ENCODE measurements around the gene TSC1.
A peak's percentile ranks its signal among the peaks of the same experiment; 100 is the strongest.
"Not testable (repeated sequence)": the region's sequence is repeated elsewhere in the genome, so short reads cannot be mapped to it uniquely, and the experiment has no call there.

TSC1 gene
- total RNA-seq = 26.8 to 107 (median 72.9) reads per million in 17 experiments

DNA sequence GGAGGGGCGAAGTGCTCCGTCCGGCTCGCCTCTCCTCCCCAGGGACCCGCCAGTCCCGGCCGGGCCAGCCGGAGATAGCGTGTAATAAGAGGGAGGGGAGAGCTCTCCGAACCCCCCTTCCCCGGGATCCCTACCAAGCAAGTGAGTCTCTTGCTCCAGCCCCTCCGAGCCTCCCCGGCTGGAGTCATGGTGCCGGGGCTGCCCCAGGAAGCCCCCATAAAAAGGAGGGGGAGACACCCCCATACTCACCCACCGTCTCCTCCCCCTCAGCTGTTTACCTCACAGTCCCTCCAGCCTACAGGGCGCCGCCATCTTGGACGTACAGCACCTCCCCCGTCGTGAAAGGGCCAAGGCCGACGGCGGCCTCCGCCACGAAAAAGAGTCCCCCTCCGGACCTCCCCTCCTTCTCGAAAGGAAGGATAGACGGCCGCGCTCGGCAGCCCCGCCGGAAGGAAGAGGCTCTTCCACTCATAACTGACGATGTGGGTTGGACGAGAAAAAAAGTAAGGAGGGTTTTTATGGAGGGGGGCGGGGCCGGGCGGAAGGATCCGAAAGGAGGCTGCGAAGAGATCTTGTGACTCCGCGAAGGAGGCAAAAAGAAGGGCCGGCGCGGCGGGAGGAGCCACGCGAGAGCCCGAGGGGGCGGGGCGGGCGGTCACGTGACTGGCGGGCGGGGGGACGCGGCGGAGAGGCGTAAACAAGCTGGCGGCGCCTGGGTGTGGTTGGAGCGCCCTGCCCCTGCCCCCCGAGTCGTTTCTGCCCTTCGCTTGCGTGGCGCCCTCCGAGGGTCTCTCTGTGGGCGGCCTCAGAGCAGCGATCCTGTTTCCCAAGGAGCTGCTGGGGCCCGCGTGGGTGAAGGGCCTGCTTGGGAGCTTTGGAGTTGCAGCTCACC lies at the start of gene TSC1:
TSS of gene TSC1 (minus strand) at position 323 of the 892 bp plus-strand sequence. CDS start 15,744 bp downstream, outside the sequence.
- DNase-seq = peak; percentile 96 to 99 (median 98)

DNA sequence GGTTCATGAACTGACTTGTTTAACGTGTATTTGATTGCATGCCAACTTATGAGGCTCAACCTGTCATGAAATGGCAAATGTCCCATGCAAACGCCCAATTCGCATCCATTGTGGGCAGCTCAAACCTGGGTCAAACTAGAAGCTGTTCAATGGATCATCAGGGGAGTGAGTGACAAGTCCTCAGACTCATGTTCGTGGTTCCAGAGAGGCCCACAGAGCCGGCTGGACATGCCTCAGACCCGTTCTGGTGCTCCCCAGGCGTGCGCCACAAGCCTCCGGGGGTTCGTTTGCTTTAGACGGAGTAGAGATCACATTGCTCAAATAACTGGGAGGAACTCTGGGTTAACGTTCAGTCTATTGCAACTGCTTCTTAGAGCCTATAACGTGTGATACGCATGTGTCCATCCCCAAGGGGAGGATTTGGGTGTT lies 49.1 kb upstream of the TSC1 start:
- no peak for DNase-seq

DNA sequence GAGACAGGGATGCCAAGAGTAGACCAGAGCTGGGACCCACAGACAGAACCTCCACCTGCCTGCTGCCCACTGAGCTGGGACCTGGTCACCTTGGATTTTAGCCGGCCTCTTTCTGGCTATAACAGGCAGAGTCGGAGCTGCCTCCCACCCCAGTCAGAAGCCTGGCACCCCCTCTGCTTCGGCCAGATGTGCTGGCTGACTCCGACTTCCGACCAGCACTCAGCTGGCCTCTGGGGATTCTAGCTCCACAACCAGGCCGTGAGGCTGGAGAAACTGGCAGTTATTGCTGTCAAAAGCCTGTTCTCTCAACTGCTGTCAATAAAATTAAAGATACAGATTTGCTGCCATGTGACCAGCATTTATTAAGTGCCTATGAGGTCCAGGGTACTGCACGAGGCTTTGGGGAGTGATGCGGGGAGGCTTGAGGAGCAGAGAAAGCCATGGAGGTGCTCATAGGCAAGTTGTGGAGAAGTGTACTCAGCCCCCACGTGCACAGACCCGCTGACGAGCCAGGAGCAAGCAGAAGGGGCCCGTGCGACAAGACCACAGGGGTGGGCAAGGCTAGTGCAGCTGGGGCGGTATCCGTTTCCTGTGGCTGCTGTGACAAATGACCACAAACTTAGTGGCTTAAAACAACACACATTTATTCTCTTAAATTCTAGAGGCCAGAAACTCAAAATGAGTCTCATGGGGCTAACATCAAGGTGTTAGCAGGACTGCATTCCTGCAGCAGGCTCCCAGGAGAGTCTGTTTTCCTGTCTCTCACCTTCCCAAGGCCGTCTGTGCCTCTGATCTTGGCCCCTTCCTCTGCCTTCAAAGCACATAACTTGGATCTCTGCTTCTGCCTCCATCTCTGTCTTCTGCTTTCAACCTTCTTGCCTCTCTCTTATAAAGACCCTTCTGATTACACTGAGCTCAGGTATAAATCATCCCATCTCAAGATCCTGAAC lies 47.2 kb upstream of the TSC1 start:
- DNase-seq = no peak

DNA sequence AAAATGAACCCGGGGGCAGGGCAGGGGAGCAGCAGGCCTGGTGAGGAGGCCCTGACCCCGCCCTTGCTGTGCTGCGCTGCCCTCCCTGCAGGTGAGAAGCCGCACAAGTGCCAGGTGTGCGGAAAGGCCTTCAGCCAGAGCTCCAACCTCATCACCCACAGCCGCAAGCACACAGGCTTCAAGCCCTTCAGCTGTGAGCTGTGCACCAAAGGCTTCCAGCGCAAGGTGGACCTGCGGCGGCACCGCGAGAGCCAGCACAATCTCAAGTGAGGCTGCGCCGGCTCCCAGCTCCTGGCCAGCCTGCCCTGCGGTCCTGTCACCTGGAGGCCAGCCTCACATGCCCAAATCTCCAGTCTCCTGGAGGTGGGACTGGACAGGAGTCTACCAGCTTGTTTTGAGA lies 46.4 kb upstream of the TSC1 start:
- no peak for DNase-seq

DNA sequence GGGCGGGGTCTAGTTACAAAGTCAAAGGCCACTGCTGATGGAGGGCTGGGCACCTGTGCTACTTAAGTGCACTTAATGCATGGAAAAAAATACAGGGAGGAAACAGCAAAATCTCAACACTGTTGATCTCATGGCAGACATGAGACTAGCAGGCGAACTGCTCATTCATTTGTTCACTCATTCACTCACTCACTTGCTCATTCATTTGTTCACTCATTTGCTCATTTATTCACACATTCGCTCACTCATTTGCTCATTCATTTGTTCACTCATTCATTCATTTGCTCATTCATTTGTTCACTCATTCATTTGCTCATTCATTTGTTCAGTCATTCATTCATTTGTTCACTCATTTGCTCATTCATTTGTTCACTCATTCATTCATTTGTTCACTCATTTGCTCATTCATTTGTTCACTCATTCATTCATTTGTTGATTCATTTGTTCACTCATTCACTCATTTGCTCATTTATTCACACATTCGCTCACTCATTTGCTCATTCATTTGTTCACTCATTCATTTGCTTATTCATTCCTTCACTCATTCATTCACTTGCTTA lies 45.7 kb upstream of the TSC1 start:
- DNase-seq = not testable (repeated sequence)

DNA sequence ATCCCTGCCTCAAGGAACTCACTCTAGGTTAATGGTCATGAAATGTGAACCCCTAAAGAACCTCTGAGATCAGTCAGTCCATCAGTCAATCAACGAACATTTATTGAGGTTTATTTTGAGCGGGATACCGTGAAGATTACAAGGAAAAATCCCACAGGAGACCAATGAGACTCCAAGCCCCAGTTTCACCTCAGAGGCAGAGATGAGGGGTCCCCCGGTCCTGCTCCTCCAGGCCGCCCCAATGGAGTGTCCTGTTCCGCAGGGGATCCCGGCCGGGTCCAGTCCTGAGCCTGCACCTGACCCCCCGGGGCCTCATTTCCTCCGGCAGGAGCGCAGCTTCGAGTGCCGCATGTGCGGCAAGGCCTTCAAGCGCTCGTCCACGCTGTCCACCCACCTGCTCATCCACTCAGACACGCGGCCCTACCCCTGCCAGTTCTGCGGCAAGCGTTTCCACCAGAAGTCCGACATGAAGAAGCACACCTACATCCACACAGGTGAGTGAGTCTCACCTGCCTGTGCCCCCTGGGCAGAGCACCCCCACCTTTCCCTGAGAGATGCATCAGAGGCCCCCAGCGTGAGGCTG lies 45.1 kb upstream of the TSC1 start:
- no peak for DNase-seq

DNA sequence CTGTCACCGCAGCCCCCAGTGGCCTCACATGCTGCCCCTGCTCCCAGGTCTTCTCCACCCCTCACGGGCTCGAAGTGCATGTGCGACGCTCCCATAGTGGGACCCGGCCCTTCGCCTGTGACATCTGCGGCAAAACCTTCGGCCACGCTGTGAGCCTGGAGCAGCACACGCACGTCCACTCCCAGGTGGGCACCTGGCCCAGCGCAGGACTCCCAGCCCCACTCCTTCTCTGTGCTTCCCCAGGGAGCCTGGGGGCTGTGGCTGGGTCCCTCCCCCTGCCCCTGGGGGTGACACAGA lies 44.5 kb upstream of the TSC1 start:
- DNase-seq = no peak

DNA sequence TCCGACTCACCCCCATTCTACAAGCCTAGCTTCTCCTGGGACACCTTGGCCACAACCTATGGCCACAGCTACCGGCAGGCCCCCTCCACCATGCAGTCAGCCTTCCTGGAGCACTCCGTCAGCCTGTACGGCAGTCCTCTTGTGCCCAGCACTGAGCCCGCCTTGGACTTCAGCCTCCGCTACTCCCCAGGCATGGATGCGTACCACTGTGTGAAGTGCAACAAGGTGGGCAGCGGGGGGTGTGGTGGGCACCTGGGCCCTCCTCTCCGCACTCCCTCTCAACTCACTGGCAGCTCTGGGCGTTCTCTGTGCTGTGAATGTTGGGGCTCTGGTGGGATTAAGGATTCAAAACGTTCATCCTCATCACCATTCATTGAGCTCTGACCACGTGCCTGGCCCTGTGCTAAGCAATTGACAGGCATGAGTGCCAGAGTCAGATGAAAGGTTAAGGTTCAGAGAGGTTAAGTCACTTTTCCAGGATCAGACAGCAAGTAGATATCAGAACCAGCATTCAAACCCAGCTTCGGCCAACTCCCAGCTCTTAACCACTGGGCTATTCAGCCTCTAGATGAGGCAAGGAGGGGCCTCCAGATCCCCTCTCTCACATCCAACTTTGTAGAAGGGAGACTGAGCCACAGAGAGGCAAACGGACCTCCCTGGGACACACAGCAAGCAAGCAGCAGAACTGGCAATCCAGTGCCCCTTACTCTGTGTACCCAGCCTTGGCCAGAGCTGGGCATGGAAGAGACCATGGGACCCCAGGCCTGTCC lies 44.0 kb upstream of the TSC1 start:
- no peak for DNase-seq

DNA sequence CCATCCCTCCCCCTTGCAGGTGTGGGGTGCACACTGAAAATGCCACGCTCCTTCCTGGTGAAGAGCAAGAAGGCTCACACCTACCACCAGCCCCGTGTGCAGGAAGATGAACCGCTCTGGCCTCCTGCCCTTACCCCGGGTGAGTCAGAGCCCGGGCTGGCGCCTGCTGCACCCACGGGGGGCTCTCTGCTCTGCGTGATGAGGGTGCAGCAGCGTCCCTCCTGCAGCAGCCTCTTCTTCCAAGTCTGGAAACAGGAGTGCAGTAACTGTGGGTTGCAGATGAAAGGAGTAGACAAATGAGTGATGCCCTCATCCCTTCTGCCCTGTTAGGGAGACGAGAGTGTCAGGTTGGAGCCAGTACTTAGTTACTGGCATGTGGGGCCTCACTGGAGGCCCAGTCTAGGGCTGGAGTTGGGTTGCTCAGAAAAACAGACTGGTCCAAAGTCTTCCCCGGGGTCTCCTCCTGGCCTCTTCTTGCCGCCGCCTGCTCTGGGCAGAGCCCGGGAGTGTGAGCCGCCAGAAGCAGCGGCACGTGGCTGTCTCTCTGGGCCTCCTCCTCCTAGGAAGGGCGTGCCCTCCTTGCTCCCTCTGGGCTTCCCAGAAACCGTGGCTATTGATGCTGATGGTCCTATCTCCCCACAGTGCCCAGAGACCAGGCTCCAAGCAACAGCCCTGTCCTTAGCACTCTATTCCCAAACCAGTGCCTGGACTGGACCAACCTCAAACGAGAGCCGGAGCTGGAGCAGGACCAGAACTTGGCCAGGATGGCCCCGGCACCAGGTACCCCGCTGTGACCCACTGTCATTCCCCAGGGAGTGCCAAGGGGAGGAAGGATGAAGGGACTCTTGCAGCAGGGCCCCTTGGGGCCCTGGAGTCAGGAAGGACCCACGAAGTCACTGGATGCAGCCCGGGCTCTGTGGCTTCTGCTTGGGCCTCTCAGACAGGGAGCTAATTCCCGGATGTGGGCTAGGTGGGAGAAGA lies 42.5 kb upstream of the TSC1 start:
- DNase-seq = no peak

DNA sequence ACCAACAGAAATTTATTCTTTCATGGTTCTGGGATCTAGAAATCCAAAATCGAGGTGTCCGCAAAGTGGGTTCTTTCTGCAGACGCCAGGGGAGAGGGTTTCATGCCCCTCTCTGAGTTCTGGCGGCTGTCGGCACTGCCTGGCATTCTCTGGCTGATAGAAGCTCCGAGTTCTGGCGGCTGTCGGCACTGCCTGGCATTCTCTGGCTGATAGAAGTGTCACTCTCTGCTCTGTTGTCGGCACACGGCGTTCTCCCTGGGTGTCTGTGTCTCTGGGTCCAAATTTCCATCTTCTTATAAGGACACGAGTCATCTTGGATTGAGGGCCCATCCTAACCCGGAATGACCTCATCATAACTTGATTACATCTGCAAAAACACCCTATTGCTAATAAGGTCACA lies 41.7 kb upstream of the TSC1 start:
- DNase-seq = no peak

DNA sequence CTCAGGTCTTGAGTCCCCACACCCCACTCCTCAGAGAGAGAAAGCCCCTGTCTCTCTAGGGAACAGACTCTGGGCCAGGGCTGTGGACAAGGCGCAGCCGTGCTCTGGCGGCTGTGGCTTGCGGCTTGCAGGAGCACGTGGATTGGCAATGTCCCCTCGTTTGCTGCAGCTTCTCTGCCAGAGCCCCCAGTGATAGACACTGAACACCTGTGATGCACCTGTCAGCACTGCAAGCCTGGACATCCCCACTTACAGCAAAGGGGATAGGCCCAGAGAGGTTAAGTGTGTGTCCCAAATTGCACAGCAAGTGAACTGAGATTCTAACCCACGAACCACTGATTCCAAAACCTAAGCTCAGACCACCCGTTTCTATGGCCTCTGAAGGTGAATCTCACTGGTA lies 41.1 kb upstream of the TSC1 start:
- DNase-seq = no peak

DNA sequence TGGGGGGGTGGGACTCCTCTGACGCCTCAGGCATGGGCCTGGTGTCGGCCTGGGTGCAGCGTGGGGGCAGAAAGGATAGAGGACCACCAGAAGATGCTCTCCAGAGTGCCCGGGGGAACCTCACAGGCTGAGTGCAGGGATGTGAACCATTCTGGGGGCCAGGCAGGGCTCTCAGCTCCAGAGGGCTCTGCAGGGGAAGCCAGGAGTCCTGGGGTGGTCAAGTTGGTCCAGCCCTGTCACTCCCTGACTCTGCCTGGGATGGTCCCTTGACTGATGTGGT lies 40.6 kb upstream of the TSC1 start:
- DNase-seq = no peak

DNA sequence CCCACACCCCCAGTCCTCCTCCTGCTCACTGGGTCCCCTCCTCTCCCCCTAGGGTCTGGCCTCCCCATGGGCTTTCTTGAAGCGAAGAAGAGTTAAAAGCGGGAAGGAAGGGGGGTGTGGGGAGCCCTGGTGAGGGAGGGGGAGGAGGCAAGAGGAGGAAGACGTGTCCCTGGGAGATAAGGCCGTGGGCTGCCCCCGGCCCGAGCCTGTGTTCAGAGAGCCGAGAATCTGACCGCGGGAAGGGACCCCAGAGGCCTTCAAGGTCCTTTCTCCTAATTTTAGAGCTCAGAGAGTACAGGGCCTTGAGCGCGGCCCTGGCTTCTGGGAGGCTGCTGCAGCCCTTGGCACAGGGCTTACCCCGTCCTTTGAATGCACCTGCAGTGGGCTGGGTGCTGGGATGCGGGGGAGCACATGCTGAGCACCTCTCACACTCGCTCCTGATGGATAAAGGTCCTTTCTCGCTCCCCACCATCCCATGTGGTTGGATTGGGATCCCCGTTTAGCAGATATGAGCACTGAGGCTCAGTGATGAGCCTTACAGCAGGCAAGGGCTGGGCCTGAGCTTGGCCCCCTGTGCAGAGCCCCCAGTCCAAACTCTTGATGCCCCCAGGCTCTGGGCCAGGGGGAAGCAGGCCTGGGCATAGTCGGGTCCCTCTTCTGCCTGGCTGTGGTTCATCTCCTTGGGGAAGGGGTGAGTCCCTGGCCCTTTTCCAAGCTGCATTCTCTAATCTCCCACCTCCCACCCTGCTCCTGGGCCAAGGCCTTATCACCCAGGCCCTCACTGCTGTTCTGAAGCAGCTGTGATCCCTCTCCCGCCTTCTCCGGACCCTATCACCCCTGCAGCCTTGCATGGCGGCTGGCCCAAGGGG lies 40.0 kb upstream of the TSC1 start:
- DNase-seq = no peak

DNA sequence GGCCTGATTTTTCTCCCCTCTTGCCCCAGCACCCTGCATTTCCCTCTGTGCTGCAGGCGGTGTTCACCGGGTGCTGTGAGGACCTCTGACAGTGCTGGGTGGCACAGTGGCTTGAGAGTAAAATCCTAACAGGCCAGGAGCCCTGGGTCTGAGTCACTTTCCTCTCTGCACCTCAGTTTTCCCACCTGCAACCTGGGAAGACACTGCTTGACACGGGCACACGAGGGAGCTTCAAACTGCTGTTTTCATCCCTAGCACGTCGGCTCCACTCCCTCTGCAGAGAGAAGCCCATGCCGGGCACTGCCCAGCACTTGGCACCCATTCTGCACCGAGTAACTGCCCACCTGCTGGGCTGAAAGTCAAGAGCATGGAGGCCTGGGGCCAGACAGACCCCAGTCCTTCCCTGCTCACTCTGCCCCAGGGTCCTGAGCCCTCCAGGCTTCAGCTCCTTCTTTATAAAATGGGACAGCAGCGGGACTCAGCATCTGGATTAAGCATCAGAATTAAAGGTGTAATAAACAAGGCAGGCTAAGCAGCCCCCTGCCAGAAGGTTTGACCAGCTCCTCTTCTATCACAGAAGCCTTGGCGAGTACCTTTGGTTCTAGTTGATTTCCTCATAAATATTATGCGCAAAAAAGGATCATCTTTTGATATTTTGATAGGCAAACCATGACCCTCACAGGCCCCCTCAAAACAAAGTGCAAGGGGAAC lies 39.2 kb upstream of the TSC1 start:
- DNase-seq = no peak

DNA sequence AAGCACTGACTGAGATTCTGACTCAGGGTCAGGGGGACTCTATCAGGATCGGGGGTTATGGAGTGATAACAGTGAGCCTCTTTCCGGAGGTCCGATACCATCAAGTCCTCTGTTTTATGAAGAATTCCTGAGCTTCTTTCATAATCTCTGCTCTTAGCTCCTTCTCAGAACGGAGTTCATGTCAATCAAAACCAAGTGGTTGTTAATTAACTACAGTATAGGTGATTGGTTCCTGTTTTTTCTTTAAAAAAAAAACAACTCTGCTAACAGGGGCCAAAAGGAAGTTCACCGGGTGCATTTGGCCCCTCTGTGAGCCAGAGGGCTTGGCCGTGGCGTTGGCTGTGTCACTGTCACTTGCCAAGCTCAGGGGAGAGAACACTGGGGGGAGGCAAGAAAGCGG lies 38.0 kb upstream of the TSC1 start:
- DNase-seq = peak in 1 of 4 experiments; percentile 26

DNA sequence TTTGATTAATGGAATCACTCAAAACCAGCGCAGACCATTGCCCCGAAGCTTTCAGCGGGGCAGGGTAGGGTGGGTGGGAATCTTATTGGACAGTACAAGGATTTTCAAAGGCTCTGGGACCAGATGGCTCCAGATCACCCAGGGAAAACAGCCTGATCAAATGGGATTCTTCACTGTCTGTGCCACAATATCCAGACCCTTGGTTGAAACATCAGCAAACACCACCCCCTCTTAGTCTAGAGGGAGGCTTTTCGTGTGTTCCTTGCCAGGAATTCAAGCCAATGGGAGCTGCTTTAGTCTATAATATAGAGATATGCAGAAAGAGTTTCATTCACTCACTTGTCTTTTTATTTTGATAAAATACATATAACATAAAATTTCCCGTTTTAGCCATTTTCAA lies 35.7 kb upstream of the TSC1 start:
- DNase-seq = no peak

DNA sequence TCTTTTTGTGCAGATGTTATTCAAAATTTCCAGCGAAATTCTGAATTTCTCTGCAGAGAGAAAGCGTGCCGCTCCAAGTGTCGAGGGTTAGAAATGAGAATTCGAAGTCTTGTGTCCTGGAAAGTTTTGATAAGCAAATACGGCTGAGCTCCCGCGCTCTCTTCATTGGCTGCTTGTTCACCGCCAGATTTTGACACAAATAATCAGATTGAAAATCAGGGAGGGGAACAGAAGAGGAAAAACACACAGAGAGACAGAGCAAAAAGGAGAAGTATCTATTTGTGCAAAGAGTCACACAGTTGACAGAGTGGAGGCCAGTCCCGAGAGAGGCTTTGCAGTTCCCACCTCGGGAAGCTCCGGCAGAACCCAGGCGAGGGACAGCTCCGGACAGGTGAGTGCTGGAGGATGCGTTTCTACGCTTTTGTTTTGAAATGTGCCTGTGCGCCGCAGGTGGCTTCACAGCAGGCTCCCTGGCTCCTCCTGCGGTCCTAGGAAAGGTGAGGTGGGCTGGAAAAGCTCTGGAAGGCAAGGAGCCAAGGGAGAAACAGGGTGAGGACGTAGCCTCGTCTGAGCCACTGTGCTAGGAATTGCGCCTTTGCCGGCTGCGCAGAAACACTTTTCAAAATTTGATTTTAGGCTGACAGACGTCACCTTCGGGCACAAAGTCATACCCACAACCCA lies 34.2 kb upstream of the TSC1 start, which contains the start of gene GFI1B:
TSS of gene GFI1B (plus strand) at position 244 of the 681 bp plus-strand sequence. CDS start 7,985 bp downstream, outside the sequence.
- DNase-seq = peak in 3 of 4 experiments; percentile 44 to 62 (median 49)

DNA sequence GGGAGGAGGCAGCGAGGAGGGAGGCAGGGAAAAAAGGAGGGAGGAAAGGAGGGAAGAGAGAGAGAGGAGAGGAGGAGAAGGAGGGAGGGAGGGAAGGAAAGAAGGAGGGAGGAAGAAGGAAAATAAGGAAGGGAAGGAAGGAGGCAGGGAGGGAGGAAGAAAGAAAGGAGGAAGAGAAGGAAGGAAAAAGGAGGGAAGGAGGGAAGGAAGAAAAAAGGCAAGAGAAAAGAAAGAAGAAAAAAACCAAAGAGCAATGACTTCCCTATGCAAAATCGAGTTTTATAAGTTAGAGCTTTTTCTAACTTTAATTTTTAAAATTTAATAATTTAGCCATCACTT lies 33.7 kb upstream of the TSC1 start:
- no peak for DNase-seq

DNA sequence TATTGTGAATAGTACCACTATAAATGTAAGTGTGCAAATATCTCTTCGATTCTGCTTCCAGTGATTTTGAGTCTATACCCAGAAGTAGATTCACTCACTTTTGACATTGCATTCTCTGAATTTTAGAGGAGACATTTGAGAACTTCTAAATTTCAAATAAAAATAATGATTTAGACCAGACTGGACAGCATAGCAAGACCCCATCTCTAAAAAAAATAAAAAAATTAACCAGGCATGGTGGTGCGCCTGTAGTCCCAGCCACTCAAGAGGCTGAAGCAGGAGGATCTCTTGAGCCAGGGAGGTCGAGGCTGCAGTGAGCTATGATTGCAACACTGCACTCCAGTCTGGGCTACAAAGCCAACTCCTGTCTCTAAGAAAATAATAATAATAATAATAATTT lies 32.2 kb upstream of the TSC1 start:
- DNase-seq = no peak

All from suppressor macrophage (primary cell).